CD4-positive, alpha-beta T cell (primary cell): Measurements from ENCODE around the gene MAST2. TPM values are rescaled to one million over a fixed set of nuclear protein-coding genes. Genes with fewer than 3 reads are reported as not detected.

Experiments
- ATAC-seq: fragments of 200-7000 bp; cut with Tn5 transposase; one replicate; pipeline ENCODE4 v1.10.0; 2022; ENCODE audit warnings: mild to moderate bottlenecking; ENCODE audit not compliant: poor library complexity
- CTCF ChIA-PET: fragments of 350-600 bp; sonication (Branson Sonifier 250); formaldehyde crosslinking; loops from one replicate; lab custom pipeline; 2021; ENCODE audit warnings: antibody characterized with exemption, inconsistent platforms; lab: Charles Lee
- POLR2A ChIA-PET: fragments of 350-600 bp; sonication (Branson Sonifier 250); formaldehyde crosslinking; loops from one replicate; lab custom pipeline; 2021; ENCODE audit warnings: antibody characterized with exemption, inconsistent platforms; lab: Charles Lee
- DNase-seq, 14 experiments: peaks; one replicate each; pipeline ENCODE4 v3.0.0-alpha.2; 2013 to 2020; ENCODE audit warnings: mixed read lengths in 2 of 14
- H3K27ac ChIP-seq, 2 donors: one replicate each; pipeline versions ENCODE4 v1.5.1 to v1.7.0; 2013; ENCODE audit warnings: low read length in 2 of 2, low read depth in 1 of 2, mild to moderate bottlenecking in 1 of 2
- H3K27me3 ChIP-seq, 2 experiments: 1 replicate in 1 of 2; 2 replicates in 1 of 2; pipeline versions ENCODE4 v1.6.1 to v1.7.0; 2013; ENCODE audit warnings: low read length in 2 of 2, control low read depth in 1 of 2, mild to moderate bottlenecking in 1 of 2, moderate library complexity in 1 of 2; ENCODE audit not compliant: insufficient read depth in 2 of 2, control insufficient read depth in 1 of 2
- H3K36me3 ChIP-seq: one replicate; pipeline ENCODE4 v1.6.1; 2013; ENCODE audit warnings: low read length, control low read depth; ENCODE audit not compliant: insufficient read depth
- H3K4me1 ChIP-seq: one replicate; pipeline ENCODE4 v1.6.1; 2013; ENCODE audit warnings: low read length, control low read depth; ENCODE audit not compliant: insufficient read depth
- H3K4me3 ChIP-seq: one replicate; pipeline ENCODE4 v1.5.1; 2013; ENCODE audit warnings: mild to moderate bottlenecking, low read length, moderate library complexity
- H3K9me3 ChIP-seq, 2 experiments: 1 replicate in 1 of 2; 2 replicates in 1 of 2; pipeline versions ENCODE4 v1.6.1 to v1.7.0; 2013; ENCODE audit warnings: low read length in 2 of 2, mild to moderate bottlenecking in 2 of 2, control low read depth in 1 of 2, moderate library complexity in 1 of 2; ENCODE audit not compliant: control insufficient read depth in 1 of 2, insufficient read depth in 1 of 2
- H3K27ac Mint-ChIP-seq: one replicate; pipeline ENCODE4 v1.8.0; 2020; ENCODE audit warnings: mixed read lengths
- H3K27me3 Mint-ChIP-seq: one replicate; pipeline ENCODE4 v1.8.0; 2021; ENCODE audit warnings: mixed read lengths
- H3K36me3 Mint-ChIP-seq: one replicate; pipeline ENCODE4 v1.8.0; 2021; ENCODE audit warnings: low read depth, mixed read lengths
- H3K4me1 Mint-ChIP-seq: one replicate; pipeline ENCODE4 v1.8.0; 2021; ENCODE audit warnings: low read depth, mixed read lengths
- H3K4me3 Mint-ChIP-seq: one replicate; pipeline ENCODE4 v1.8.0; 2020; ENCODE audit warnings: mild to moderate bottlenecking, mixed read lengths
- H3K9me3 Mint-ChIP-seq: one replicate; pipeline ENCODE4 v1.8.0; 2020; ENCODE audit warnings: mixed read lengths
- intact Hi-C, 2 experiments: fragments of 100-400 bp; cut with DNase I in 1 of 2; cut with micrococcal nuclease in 1 of 2; formaldehyde crosslinking; loops; one replicate each; pipeline versions ENCODE4 v1.15.1 to v1.9.0; 2023 to 2025; cut with DNase I, micrococcal nuclease
- total RNA-seq, 174 experiments: library from RNA in 2 of 174; stranded (reverse) in 2 of 174; gene quantifications; one replicate each; pipeline ENCODE4 v1.2.3 and lab custom pipeline; 2021 to 2026
- TF ChIP-seq, protein P1 (sequence below): fragments of 200-600 bp; IDR thresholded peaks from one replicate; pipeline ENCODE4 v1.8.0; 2022; ENCODE audit warnings: antibody characterized with exemption, mild to moderate bottlenecking

MAST2 gene
- total RNA-seq, 2 experiments from 2014 or later, result 5.7 to 6.5 TPM

- no peak overlapping the region for H3K4me3 ChIP-seq
- Mint-ChIP-seq H3K27me3 (no peaks in the 10 kb centered on the region), H3K9me3 (no peaks in the 10 kb centered on the region), H3K4me1 (no peaks in the 10 kb centered on the region), H3K27ac (no peak overlapping the region), H3K4me3 (no peak overlapping the region), H3K36me3 (no peaks in the 10 kb centered on the region)
- H3K4me1 ChIP-seq, result no peaks in the 10 kb centered on the region
- CTCF ChIA-PET, result no interaction called here
- TF ChIP-seq, protein P1, sequence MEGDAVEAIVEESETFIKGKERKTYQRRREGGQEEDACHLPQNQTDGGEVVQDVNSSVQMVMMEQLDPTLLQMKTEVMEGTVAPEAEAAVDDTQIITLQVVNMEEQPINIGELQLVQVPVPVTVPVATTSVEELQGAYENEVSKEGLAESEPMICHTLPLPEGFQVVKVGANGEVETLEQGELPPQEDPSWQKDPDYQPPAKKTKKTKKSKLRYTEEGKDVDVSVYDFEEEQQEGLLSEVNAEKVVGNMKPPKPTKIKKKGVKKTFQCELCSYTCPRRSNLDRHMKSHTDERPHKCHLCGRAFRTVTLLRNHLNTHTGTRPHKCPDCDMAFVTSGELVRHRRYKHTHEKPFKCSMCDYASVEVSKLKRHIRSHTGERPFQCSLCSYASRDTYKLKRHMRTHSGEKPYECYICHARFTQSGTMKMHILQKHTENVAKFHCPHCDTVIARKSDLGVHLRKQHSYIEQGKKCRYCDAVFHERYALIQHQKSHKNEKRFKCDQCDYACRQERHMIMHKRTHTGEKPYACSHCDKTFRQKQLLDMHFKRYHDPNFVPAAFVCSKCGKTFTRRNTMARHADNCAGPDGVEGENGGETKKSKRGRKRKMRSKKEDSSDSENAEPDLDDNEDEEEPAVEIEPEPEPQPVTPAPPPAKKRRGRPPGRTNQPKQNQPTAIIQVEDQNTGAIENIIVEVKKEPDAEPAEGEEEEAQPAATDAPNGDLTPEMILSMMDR, result no peak
- no peaks in the 10 kb centered on the region for H3K9me3 ChIP-seq
- intact Hi-C loops, result no loop called here
- no peak for DNase-seq
- no peaks in the 10 kb centered on the region for H3K36me3 ChIP-seq
- no peak for ATAC-seq
- POLR2A ChIA-PET, result no interaction called here
- H3K27me3 ChIP-seq, result no peaks in the 10 kb centered on the region
- H3K27ac ChIP-seq, result no peak overlapping the region
These were observed 166.5 kb downstream of the MAST2 start for GRCh38 chr1:45969866-45970265.

DNA sequence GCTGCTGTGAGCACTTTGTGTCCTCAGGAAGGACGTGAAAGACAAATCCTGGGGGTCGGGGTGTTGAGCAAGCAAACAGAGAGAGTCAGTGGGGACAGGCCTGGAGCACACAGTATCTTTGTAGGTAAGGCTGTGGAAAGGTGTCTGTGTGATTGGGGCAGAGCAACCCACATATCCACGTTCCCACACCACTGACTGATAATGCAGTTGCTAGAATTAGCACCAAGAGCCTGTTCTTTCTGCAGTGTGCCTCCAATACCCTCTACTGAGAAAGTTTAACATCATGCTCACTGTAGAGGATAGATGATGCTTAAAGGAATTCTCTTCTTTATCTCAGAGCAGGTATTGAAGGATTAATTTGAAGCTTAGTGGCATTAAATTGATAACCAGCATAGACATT, 167.9 kb downstream of the MAST2 start:
- ATAC-seq (no peak), DNase-seq (no peak)
- Histone ChIP-seq H3K27ac (no peak overlapping the region), H3K36me3 (no peaks in the 10 kb centered on the region), H3K4me1 (no peaks in the 10 kb centered on the region), H3K27me3 (no peaks in the 10 kb centered on the region), H3K9me3 (no peaks in the 10 kb centered on the region), H3K4me3 (no peak overlapping the region)
- Mint-ChIP-seq H3K36me3 (no peaks in the 10 kb centered on the region), H3K9me3 (no peaks in the 10 kb centered on the region), H3K4me1 (no peaks in the 10 kb centered on the region), H3K27ac (no peak overlapping the region), H3K27me3 (no peaks in the 10 kb centered on the region), H3K4me3 (no peak overlapping the region)
- intact Hi-C loops, result no loop called here
- TF ChIP-seq, protein P1, result no peak
- ChIA-PET CTCF (no interaction called here), POLR2A (no interaction called here)

GRCh38 chr1:45971922-45972531, 168.6 kb downstream of the MAST2 start:
- POLR2A ChIA-PET, result no interaction called here
- no peaks in the 10 kb centered on the region for H3K36me3 Mint-ChIP-seq
- intact Hi-C loops, result no loop called here
- H3K4me1 ChIP-seq, result no peaks in the 10 kb centered on the region
- no peaks in the 10 kb centered on the region for H3K27me3 Mint-ChIP-seq
- no peak for ATAC-seq
- H3K9me3 ChIP-seq, result no peaks in the 10 kb centered on the region
- TF ChIP-seq, protein P1, result no peak
- H3K4me1 Mint-ChIP-seq, result no peaks in the 10 kb centered on the region
- H3K27ac ChIP-seq, result no peak overlapping the region
- no peak for DNase-seq
- no peaks in the 10 kb centered on the region for H3K9me3 Mint-ChIP-seq
- H3K36me3 ChIP-seq, result no peaks in the 10 kb centered on the region
- no peak overlapping the region for H3K27ac Mint-ChIP-seq
- H3K27me3 ChIP-seq, result no peaks in the 10 kb centered on the region
- CTCF ChIA-PET, result interaction anchor here (0.6 kb wide), 1 partner anchor 1541 kb away, joined by 4 read pairs; no protein-coding TSS in a partner anchor
- H3K4me3 Mint-ChIP-seq, result no peak overlapping the region
- H3K4me3 ChIP-seq, result no peak overlapping the region
